NCI-H1092 (cell line): ENCODE results near the gene EXOC1.
"Not testable (repeated sequence)": the region's sequence is repeated elsewhere in the genome, so short reads cannot be mapped to it uniquely, and the experiment has no call there.

ENCODE experiments used
- DNase-seq: peaks from one replicate; lab custom pipeline; 2025; lab: John Stamatoyannopoulos, UW

The EXOC1 gene, protein sequence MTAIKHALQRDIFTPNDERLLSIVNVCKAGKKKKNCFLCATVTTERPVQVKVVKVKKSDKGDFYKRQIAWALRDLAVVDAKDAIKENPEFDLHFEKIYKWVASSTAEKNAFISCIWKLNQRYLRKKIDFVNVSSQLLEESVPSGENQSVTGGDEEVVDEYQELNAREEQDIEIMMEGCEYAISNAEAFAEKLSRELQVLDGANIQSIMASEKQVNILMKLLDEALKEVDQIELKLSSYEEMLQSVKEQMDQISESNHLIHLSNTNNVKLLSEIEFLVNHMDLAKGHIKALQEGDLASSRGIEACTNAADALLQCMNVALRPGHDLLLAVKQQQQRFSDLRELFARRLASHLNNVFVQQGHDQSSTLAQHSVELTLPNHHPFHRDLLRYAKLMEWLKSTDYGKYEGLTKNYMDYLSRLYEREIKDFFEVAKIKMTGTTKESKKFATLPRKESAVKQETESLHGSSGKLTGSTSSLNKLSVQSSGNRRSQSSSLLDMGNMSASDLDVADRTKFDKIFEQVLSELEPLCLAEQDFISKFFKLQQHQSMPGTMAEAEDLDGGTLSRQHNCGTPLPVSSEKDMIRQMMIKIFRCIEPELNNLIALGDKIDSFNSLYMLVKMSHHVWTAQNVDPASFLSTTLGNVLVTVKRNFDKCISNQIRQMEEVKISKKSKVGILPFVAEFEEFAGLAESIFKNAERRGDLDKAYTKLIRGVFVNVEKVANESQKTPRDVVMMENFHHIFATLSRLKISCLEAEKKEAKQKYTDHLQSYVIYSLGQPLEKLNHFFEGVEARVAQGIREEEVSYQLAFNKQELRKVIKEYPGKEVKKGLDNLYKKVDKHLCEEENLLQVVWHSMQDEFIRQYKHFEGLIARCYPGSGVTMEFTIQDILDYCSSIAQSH

DNA sequence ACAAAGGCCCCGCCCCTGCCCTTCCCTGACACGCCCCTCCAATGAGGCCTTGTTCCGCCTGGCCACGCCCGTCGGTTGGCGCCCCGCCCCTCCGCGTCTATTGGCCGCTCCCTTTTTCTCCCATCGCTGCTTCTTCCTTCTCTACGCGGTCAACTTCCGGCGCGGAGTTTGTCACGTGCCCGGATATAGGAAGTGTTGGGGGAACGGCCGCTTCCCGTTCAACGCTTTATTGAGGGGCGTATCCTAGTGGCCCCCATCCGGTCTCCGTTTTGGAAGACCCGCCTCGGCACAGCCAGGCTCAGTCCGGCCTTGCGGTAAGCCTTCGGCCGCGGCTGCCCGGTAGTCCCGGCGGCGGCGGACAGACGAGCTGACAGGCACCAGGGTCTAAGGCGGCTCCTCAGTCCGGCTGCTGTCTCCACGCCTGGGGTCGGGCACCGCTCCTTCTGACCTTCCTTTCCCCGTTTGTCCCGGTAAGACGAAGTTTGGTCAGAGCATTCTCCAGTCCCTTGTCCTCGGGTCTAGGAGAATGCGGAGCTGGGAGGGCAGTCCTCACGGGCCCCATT is at the start of gene EXOC1:
TSS of gene EXOC1 (plus strand) at position 165 of the 563 bp plus-strand sequence. CDS start 4,676 bp downstream, outside the sequence.
- peak; percentile 98 for DNase-seq

DNA sequence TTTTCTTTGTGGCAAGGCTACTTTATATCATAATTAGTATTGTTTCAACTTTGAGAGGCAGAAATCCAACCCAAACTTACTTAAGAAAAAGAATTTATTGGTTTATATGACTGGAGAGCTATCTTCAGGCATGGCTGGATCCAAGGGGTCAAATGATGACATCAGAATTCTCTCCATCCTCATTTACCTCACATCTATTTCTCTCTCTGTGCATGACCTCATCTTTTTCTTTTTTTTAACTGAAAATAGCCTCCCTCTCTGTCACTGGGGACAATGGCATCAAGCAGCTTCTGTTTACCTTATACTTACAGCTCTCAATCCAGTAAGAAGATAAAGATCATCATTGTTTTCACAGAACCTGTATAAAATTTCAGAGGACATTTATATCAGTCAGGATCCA is 45.9 kb upstream of the EXOC1 start:
- DNase-seq: no peak

DNA sequence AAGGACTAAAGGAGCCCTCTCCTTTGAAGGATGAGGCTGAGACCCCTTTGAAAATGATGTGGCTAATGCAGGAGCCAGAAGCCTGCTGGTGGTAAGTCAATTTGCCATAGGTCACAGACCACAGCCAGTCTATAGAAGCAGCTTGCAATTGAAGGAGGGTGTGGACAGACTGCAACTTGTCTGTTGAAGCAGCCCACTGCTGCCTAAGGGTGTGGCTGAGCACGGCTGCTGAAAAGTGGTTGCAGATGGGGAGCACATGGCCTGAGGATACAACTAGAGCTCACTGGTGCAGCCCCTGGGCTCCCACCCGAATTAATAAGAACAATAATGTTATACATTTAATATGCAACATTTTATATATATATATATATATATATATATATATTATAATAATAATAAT is 45.3 kb upstream of the EXOC1 start:
- DNase-seq: no peak

DNA sequence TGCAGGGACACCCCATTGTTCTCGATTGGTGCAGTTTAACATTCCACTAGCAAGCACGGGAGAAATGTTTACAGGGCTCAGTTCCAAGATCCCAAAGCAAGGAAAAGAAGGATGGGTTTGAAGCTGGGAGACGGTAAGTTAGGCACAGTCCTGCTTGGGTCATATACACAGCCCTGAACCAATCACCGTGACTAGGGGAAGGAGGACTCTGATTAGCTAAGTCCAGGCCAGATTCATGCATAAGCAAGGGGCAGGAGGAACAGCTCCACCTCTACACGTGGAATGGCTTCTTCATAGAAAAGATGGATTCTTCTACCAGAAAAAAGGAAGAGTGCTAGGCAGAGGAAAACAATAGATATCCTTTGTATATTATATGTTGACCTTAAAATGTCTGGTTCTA is 44.8 kb upstream of the EXOC1 start:
- no peak for DNase-seq

DNA sequence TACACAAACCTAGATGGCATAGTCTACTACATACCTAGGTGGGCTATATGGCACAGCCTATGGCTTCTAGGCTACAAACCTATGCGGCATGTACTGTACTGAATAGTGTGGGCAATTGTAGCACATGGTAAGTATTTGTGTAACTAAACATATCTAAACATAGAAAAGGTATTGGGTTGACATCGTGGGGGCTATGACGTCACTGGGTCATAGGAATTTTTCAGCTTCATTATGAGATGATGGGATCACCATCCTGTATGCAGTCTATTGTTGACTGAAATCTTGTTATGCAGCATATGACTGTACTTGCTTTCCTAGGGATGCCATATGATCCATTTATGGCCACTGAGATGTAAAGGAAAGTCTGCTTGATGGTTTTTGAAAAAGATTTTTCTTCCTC is 35.8 kb upstream of the EXOC1 start:
- DNase-seq: no peak

DNA sequence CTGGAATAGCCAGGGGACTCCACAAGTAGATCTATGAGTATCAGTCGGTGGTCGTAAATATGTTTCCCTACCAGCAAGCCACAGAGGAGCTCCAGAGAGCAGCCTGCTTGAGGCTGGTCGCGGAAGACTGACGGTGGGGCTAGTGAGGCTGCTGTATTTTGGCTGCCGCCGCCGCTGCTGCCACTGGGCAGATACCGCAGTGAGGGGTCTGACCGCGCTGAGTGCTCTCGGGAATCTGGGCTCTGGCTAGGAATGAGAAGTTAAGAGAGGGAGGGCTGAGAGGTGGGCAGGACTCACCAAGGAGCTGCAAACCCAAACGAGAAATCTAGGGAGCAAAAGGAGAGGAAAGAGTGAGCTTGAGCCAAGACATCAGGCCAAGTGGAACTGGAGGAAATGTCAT is 33.8 kb upstream of the EXOC1 start, which contains the start of gene EXOC1L:
TSS of gene EXOC1L (plus strand) at position 157 of the 400 bp plus-strand sequence. CDS start at position 394, 237 bp downstream.
- no peak for DNase-seq

DNA sequence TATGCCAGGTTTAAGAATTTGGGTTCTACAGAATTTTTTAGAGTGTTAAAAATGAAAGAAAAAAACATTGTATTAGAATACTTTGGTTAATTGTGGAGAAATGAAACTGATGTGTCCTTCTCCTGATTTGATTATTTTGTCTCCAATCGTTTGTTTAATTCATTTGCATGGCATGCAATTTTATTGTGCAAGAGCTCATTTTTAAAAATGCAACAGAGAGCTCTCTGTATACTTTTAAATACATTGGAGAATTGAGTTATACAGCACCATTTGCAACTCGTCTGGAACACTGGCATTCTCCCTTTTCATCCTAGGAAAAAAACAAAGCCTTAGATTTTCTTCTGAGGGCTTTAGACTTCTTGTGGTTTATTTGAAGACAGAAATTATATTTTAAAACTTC is 33.2 kb upstream of the EXOC1 start:
- DNase-seq: no peak

DNA sequence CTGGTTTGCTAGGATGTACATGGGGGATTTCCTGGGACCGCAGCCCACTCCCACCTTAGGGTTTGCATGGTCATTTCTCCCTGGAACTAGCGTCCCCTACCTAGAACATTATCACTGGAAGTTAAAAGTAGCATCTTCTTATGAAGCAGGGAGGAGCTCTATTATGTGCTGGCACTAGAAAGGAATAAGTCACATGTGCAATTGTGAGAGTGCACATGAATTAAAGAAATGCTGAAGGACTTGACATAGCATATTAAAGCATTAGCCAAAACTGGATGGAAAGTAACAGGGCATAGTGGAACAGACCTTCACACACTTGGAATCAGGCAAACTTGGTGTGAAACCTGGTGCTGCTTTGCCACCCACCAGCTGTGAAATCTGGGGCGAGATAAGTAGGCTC is 31.1 kb upstream of the EXOC1 start:
- no peak for DNase-seq

DNA sequence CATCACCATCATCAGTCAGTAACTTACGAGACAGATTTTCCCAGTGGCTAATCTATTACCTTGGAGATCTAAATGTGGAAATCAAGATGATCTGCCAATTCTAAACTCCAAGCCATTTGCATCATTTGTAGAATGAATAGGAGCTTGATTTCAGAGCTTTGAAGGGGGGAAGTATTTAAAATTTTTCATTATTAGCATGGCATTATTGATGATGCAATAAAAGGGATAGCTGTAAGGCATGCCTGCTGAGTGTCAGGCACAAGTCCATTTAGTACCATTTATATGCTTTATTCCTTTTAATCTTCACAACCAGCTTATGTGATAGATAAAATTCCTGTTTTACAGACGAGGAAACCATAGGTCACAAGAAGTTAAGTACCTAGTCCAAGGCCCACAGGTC is 28.6 kb upstream of the EXOC1 start:
- DNase-seq: no peak

DNA sequence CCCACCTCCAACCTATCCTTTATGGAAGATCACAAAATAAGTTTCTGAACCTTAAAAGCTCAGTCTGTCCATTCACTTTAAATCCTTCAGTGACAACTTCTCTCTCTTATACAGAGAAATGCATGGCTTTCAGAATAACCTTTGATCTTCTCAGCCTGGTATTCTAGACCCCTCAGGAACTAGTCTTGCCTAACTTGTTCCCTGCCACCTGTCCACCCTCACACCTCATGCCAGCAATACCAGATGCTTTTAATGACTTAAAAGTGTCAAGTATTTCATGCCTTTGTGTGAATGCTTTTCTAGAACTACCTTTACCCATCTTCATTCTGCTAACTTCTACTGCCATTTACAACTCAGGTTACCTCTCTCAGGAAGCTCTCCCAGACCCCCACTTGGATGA is 26.5 kb upstream of the EXOC1 start:
- DNase-seq: no peak

DNA sequence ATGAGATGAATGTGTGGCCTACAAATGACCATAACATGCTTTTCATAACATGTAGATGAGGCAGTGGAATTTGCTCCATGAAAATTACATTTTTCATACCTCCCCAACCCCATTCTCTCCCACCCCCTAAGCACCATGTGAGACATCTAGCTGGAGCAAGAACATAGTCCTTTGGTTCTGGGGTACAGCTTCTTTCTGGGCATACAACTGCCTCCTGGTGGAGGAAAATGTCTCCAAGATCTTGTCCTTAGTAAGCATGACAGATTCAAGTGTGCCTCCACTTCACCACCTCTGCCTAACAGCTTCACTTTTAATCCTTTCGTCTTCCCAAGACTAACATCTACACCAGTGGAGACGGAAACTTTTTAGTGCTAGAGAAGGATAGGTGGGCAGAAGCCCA is 25.9 kb upstream of the EXOC1 start:
- no peak for DNase-seq

DNA sequence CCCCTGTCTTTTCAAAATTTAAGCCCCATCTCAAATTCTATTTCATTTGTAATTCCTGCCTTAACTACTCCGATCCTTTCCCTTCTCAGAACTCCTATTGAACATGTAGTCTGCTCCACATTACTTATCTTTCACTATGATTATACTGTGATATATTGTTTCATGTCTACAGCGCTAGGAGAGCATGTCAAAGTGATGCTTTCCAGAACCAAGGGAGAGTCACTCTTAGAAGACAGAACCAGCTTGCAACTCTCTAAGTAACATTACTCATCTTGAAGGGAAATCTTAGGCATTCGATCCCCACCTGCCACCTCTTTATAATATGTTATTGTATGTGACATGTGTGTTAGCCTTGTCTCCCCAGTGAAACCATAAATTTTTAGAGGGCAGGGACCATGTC is 23.4 kb upstream of the EXOC1 start:
- DNase-seq: no peak

DNA sequence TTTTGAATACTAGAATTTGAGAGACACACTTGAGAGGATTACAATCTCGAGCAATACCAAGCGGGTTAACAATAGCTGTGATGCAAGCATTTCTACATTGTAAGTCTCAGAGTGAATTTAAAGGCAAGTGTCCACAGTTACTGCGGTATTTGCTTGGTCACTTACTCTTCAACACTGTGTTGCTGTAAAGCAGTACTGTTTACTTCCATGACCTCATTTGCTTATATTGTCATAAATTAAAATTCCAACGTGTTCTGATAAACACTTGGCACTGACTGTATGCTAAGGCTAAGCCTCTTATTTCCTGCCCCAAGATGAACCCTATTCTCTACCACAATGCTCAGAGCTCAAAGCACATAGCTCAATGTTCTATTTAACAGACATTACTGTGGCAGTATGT is 22.7 kb upstream of the EXOC1 start:
- no peak for DNase-seq

DNA sequence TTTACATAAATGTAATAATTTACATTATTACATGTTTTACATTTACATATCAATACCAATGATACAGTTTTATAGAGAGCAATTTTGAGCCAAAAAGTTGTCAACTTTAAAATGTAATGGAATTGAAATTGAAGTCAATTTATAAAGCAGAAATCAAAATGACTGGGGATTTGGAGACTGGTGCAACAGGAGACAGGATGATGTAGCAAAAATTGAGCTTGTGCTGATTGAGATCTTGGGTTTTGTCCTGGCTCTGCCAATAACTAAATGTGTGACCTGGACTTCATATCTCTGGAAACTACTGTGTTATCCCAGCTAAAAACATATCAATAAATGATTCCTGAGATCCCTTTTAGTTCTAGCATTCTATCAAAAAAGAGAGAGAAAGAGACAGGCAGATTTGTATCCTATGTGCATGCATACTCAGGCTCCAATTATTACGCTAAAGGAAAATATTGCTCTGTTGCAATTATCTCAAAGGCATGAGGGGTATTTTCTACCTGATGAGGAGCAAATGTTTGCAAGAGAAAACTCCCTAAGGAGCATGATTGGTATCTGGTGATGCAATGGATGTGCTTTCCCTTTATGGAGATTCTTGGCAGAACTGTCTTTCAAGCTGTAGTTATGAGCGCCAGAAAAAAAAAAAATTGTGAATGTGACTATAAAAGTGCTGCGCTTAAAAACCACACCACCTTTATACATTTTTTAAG is 19.2 kb upstream of the EXOC1 start:
- no peak for DNase-seq

DNA sequence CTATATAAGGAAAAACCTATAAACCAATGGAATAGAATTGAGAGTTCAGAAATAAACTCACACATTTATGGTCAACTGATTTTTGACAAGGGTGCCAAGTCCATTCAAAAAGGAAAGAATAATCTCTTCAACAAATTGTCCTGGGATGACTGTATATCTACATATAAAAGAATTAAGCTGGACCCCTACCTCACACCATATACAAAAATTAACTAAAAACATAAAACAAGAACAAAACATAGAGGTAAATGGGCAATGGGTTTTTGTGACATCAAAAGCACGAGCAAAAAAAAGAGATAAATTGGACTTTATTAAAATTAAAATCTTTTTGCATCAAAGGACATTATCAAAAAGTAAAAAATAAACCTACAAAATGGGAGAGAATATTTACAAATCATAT is 15.5 kb upstream of the EXOC1 start:
- DNase-seq: no peak

DNA sequence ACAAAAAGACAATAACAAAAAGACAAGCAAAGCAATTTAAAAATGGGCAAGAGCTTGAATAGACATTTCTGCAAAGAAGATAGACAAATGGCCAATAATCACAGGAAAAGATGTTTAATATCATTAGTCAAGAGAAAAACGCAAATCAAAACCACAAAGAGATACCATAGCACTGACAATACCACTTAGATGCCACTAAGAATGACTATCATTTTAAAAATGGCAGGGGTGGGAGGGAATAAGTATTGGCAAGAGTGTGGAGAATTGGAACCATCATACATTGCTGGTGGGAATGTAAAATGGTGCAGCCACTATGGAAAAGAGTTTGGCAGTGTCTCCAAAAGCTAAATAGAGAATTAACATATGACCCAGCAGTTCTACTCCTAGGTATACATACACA is 15.1 kb upstream of the EXOC1 start:
- DNase-seq: no peak

DNA sequence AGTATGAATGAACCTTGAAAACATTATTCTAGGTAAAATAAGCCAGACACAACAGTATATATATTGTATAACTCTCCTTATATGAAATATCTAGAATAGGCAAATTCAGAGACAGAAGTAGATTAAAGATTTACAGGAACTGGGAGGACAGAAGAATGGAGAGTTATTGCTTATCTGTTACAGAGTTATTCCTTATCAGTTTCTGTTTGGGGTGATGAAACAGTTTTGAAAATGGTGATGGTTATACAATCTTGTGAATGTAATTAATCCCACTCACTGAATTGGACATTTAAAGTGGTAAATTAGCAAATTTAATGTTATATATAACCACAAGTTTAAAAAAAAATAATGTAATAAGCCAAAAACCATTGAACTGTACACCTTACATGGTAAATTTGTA is 14.5 kb upstream of the EXOC1 start:
- no peak for DNase-seq

DNA sequence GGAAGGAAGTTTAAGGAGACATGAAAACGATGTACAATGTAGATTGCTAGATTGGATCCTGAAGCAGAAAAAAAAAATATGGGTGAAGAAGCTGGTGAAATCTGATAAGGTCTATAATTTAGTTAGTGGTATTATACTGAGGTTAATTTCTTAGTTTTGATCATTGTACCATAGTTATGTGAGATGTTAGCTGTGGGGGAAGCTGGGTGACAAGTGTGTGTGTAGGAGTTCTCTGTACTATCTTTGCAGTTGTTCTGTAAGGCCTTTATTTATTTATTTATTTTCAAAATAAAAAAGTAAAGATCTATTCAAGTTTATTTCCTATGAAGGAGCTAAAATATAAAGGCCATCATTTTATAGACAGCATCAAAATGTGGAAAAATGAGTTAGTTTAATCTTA is 12.5 kb upstream of the EXOC1 start:
- DNase-seq: no peak

DNA sequence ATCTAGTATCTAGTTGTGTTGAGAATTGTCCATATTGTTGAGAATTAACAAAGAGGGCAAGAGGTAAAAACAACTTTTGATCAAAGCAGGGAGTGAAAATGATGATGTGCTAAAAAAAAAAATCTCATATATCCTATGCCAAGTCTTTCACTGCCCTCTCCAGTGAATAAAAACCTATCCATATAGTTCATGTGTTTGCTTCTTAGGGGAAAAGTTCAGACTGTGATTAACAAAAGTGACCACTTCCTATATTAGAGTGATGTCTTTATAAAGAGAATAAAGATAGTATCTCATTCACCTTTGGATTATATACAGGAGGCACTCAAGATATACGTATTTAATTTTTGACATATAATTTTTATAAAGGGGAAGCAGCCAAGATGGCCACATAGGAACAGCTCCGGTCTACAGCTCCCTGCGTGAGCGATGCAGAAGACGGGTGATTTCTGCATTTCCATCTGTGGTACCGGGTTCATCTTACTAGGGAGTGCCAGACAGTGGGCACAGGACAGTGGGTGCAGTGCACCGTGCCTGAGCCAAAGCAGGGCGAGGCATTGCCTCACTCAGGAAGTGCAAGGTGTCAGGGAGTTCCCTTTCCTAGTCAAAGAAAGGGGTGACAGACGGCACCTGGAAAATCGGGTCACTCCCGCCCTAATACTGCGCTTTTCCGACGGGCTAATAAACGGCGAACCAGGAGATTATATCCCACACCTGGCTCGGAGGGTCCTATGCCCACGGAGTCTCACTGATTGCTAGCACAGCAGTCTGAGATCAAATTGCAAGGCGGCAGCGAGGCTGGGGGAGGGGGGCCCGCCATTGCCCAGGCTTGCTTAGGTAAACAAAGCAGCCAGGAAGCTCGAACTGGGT is 11.8 kb upstream of the EXOC1 start:
- DNase-seq: not testable (repeated sequence)

DNA sequence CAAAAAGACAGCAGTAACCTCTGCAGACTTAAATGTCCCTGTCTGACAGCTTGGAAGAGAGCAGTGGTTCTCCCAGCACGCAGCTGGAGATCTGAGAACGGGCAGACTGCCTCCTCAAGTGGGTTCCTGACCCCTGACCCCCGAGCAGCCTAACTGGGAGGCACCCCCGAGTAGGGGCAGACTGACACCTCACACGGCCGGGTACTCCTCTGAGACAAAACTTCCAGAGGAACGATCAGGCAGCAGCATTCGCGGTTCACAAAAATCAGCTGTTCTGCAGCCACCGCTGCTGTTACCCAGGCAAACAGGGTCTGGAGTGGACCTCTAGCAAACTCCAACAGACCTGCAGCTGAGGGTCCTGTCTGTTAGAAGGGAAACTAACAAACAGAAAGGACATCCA is 11.1 kb upstream of the EXOC1 start:
- DNase-seq: not testable (repeated sequence)

DNA sequence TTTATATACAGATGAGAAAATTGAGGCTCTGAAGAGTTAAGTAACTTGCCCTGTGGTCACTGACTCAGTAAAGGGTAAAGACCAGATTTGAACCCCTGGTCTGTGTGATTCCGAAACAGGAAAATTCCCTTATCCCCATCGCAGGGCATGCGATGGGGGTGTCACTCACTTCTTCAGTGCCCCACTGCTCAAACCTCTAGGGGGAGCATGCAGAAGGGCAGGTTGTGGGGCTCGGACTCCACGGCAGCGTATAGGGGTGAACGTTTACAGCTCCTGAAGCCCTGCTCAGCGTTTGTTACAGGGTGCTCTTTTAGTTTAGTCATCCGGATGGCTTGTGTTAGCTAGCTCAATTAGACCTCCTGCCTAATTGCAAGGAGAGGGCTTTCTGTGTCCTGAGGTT is 3.7 kb upstream of the EXOC1 start:
- DNase-seq: no peak
